Activated CD8-positive, alpha-beta memory T cell treated with anti-CD3 and anti-CD28 coated beads for 24 hours (primary cell): ENCODE measurements around the gene CFAP157.

Experiments used
- DNase-seq: peaks from one replicate; pipeline ENCODE4 v3.0.0-alpha.2; 2020

Gene CFAP157

GRCh38 chr9:127716412-127716811 lies 9.6 kb downstream of the CFAP157 start:
- no peak for DNase-seq

- no peak for DNase-seq
These were observed 11.0 kb downstream of the CFAP157 start for GRCh38 chr9:127717766-127718165.

GRCh38 chr9:127720031-127720864 lies 13.5 kb downstream of the CFAP157 start:
- peak; percentile 72 for DNase-seq

GRCh38 chr9:127720865-127721227 lies 14.1 kb downstream of the CFAP157 start:
- DNase-seq, result no peak

- DNase-seq, result no peak
These were observed 14.6 kb downstream of the CFAP157 start for GRCh38 chr9:127721391-127721821.

- no peak for DNase-seq
These were observed 15.4 kb downstream of the CFAP157 start for GRCh38 chr9:127722055-127722745.

- no peak for DNase-seq
These were observed 16.2 kb downstream of the CFAP157 start for GRCh38 chr9:127723013-127723412.

GRCh38 chr9:127723444-127723843 lies 16.7 kb downstream of the CFAP157 start:
- DNase-seq, result no peak

GRCh38 chr9:127724012-127724411 lies 17.2 kb downstream of the CFAP157 start:
- DNase-seq, result no peak

- DNase-seq, result no peak
These were observed 20.1 kb downstream of the CFAP157 start for GRCh38 chr9:127726871-127727270.

GRCh38 chr9:127728808-127729207 lies 22.0 kb downstream of the CFAP157 start:
- no peak for DNase-seq

- no peak for DNase-seq
These were observed 22.9 kb downstream of the CFAP157 start for GRCh38 chr9:127729522-127730256.

GRCh38 chr9:127730262-127730661 lies 23.5 kb downstream of the CFAP157 start:
- no peak for DNase-seq

- no peak for DNase-seq
These were observed 24.1 kb downstream of the CFAP157 start for GRCh38 chr9:127730799-127731410.

GRCh38 chr9:127731938-127732337 lies 25.1 kb downstream of the CFAP157 start:
- DNase-seq, result no peak

GRCh38 chr9:127732444-127732843 lies 25.7 kb downstream of the CFAP157 start:
- DNase-seq, result no peak

GRCh38 chr9:127733614-127734013 lies 26.8 kb downstream of the CFAP157 start:
- DNase-seq, result no peak

GRCh38 chr9:127734247-127734746 lies 27.5 kb downstream of the CFAP157 start:
- no peak for DNase-seq

- DNase-seq, result peak; percentile 99
These were observed 28.1 kb downstream of the CFAP157 start, which contains the start of gene TOR2A for GRCh38 chr9:127734747-127735529. Gene TOR2A, minus strand, starts transcription at chr9:127735294. Its CDS starts 24 bp downstream, at chr9:127735270.

GRCh38 chr9:127735530-127736185 lies 28.9 kb downstream of the CFAP157 start:
- no peak for DNase-seq

GRCh38 chr9:127738666-127739065 lies 31.9 kb downstream of the CFAP157 start:
- no peak for DNase-seq
